ACC112 (cell line): Measurements from ENCODE around the gene BAIAP3.

Experiments
- H2AFZ ChIP-seq: fragments of 200-600 bp; sonication (generic); one replicate; pipeline ENCODE4 v1.6.0; 2017; ENCODE audit warnings: antibody characterized with exemption, low read length; ENCODE audit not compliant: unreplicated experiment
- H3K27ac ChIP-seq: fragments of 200-600 bp; sonication (generic); 2 replicates; pipeline ENCODE4 v1.5.1; 2014; ENCODE audit warnings: low read depth, mild to moderate bottlenecking, antibody characterized with exemption, low read length, moderate library complexity
- H3K27me3 ChIP-seq: fragments of 200-600 bp; sonication (generic); 2 replicates; pipeline ENCODE4 v1.6.1; 2014; ENCODE audit warnings: mild to moderate bottlenecking, antibody characterized with exemption, low read length, moderate library complexity, mixed read lengths; ENCODE audit not compliant: insufficient read depth
- H3K36me3 ChIP-seq: fragments of 200-600 bp; sonication (generic); 2 replicates; pipeline ENCODE4 v1.6.1; 2016; ENCODE audit warnings: mild to moderate bottlenecking, antibody characterized with exemption, low read length, moderate library complexity, mixed read lengths; ENCODE audit not compliant: insufficient read depth
- H3K4me1 ChIP-seq: fragments of 200-600 bp; sonication (generic); one replicate; pipeline ENCODE4 v1.6.1; 2016; ENCODE audit warnings: low read length, mixed read lengths; ENCODE audit not compliant: insufficient read depth, unreplicated experiment, control insufficient read depth
- H3K4me3 ChIP-seq: fragments of 200-600 bp; sonication (generic); 2 replicates; pipeline ENCODE4 v1.5.1; 2014; ENCODE audit warnings: mild to moderate bottlenecking, low read depth, low read length
- H3K79me2 ChIP-seq: fragments of 200-600 bp; sonication (generic); one replicate; pipeline ENCODE4 v1.6.0; 2016; ENCODE audit warnings: low read length; ENCODE audit not compliant: control insufficient read depth, unreplicated experiment, insufficient read depth

BAIAP3 gene

GRCh38 chr16:1375298-1375640 is 41.8 kb downstream of the BAIAP3 start:
- H3K27me3 ChIP-seq, result no peaks in the 10 kb centered on the region
- H3K79me2 ChIP-seq, result peaks cover 33% of the 10 kb centered on the region
- no peak overlapping the region for H3K27ac ChIP-seq
- no peak overlapping the region for H3K4me3 ChIP-seq
- no peak overlapping the region for H2AFZ ChIP-seq
- H3K36me3 ChIP-seq, result peaks cover 3% of the 10 kb centered on the region; the same call in 1 of the 2 replicates
- H3K4me1 ChIP-seq, result peaks cover 12% of the 10 kb centered on the region

GRCh38 chr16:1375741-1376410 is 42.4 kb downstream of the BAIAP3 start:
- Histone ChIP-seq H3K4me3 (no peak overlapping the region), H3K4me1 (peaks cover 12% of the 10 kb centered on the region), H3K27ac (no peak overlapping the region), H3K27me3 (no peaks in the 10 kb centered on the region), H3K79me2 (peaks cover 33% of the 10 kb centered on the region), H2AFZ (no peak overlapping the region), H3K36me3 (peaks cover 3% of the 10 kb centered on the region; the same call in 1 of the 2 replicates)

- no peak overlapping the region for H2AFZ ChIP-seq
- H3K27ac ChIP-seq, result peak overlapping the region; percentile 97; the same call in 1 of the 2 replicates
- no peaks in the 10 kb centered on the region for H3K27me3 ChIP-seq
- H3K4me3 ChIP-seq, result peak overlapping the region; percentile 99
- H3K79me2 ChIP-seq, result peaks cover 28% of the 10 kb centered on the region
- H3K4me1 ChIP-seq, result peaks cover 12% of the 10 kb centered on the region
- no peaks in the 10 kb centered on the region for H3K36me3 ChIP-seq
These were observed 44.1 kb downstream of the BAIAP3 start for GRCh38 chr16:1377406-1378010.

GRCh38 chr16:1378087-1378803 is 44.8 kb downstream of the BAIAP3 start:
- peak overlapping the region; percentile 97 for H3K27ac ChIP-seq
- peaks cover 12% of the 10 kb centered on the region for H3K4me1 ChIP-seq
- no peak overlapping the region for H2AFZ ChIP-seq
- no peaks in the 10 kb centered on the region for H3K27me3 ChIP-seq
- peak overlapping the region; percentile 99 for H3K4me3 ChIP-seq
- peaks cover 28% of the 10 kb centered on the region for H3K79me2 ChIP-seq
- no peaks in the 10 kb centered on the region for H3K36me3 ChIP-seq

- Histone ChIP-seq H2AFZ (peak overlapping the region; percentile 84), H3K27me3 (no peaks in the 10 kb centered on the region), H3K4me1 (peaks cover 12% of the 10 kb centered on the region), H3K79me2 (peaks cover 28% of the 10 kb centered on the region), H3K36me3 (no peaks in the 10 kb centered on the region), H3K4me3 (peak overlapping the region; percentile 99), H3K27ac (peak overlapping the region; percentile 97)
These were observed 45.4 kb downstream of the BAIAP3 start for GRCh38 chr16:1378804-1379303.

- Histone ChIP-seq H3K79me2 (peaks cover 25% of the 10 kb centered on the region), H3K27ac (peak overlapping the region; percentile 97), H2AFZ (peak overlapping the region; percentile 84), H3K4me1 (peaks cover 12% of the 10 kb centered on the region), H3K27me3 (no peaks in the 10 kb centered on the region), H3K36me3 (no peaks in the 10 kb centered on the region), H3K4me3 (peak overlapping the region; percentile 99)
These were observed 46.0 kb downstream of the BAIAP3 start for GRCh38 chr16:1379304-1380076.

- Histone ChIP-seq H3K27ac (no peak overlapping the region), H3K27me3 (no peaks in the 10 kb centered on the region), H3K4me3 (no peak overlapping the region), H3K36me3 (no peaks in the 10 kb centered on the region), H2AFZ (no peak overlapping the region), H3K4me1 (peaks cover 12% of the 10 kb centered on the region), H3K79me2 (peaks cover 22% of the 10 kb centered on the region)
These were observed 46.8 kb downstream of the BAIAP3 start for GRCh38 chr16:1380195-1380594.

GRCh38 chr16:1381612-1382406 is 48.4 kb downstream of the BAIAP3 start:
- H3K4me3 ChIP-seq, result no peak overlapping the region
- H3K79me2 ChIP-seq, result peaks cover 17% of the 10 kb centered on the region
- H3K27ac ChIP-seq, result no peak overlapping the region
- no peaks in the 10 kb centered on the region for H3K36me3 ChIP-seq
- no peaks in the 10 kb centered on the region for H3K27me3 ChIP-seq
- peaks cover 12% of the 10 kb centered on the region for H3K4me1 ChIP-seq
- H2AFZ ChIP-seq, result no peak overlapping the region

GRCh38 chr16:1383556-1383955 is 50.1 kb downstream of the BAIAP3 start:
- Histone ChIP-seq H3K79me2 (peaks cover 7% of the 10 kb centered on the region), H3K4me1 (peaks cover 2% of the 10 kb centered on the region), H3K36me3 (no peaks in the 10 kb centered on the region), H3K27ac (no peak overlapping the region), H2AFZ (no peak overlapping the region), H3K4me3 (no peak overlapping the region), H3K27me3 (no peaks in the 10 kb centered on the region)

- no peaks in the 10 kb centered on the region for H3K36me3 ChIP-seq
- no peak overlapping the region for H2AFZ ChIP-seq
- H3K27ac ChIP-seq, result no peak overlapping the region
- H3K27me3 ChIP-seq, result no peaks in the 10 kb centered on the region
- no peaks in the 10 kb centered on the region for H3K79me2 ChIP-seq
- H3K4me1 ChIP-seq, result no peaks in the 10 kb centered on the region
- no peak overlapping the region for H3K4me3 ChIP-seq
These were observed 51.8 kb downstream of the BAIAP3 start for GRCh38 chr16:1385232-1385631.
